ENCODE data around the gene LENG8.

DNA sequence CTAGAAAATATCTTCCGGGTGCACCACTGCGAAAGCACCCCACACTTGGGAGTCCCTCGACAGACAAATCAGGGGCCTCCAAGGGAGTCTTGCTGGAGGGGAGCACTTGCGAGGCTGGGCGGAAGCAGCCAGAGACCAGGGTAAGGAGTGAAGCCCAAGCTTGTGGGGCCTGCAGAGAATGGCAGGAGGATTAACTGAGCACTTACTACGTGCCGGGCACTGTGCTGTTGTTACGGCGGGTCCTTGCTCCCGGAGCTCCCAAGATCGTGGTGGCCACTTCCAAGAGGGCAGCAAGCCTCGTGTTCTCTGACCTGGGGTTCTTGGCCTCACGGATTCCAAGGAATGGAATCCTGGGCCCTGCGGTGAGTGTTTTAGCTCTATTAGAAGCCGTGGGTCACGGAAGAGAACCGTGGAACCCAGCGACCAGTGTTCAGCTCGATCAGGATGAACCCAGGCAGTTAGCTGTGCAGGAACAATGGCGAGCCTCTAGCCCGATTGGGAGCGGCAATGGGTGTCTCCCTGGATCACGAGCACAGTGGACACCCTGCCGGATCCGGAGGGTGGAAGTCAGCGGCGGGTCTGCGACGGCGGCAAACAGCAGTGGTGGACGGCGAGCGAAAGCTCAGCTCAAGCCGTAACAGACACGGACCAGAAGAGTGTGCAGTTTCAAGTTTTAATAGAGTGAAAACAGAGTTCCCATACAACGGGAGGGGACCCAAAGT, 24.2 kb upstream of the LENG8 start:
- TF ChIP-seq ZNF473 (tag by site-specific recombination; IDR thresholded peaks at IDR 0.05): no peak
- TF ChIP-seq, protein P1, sequence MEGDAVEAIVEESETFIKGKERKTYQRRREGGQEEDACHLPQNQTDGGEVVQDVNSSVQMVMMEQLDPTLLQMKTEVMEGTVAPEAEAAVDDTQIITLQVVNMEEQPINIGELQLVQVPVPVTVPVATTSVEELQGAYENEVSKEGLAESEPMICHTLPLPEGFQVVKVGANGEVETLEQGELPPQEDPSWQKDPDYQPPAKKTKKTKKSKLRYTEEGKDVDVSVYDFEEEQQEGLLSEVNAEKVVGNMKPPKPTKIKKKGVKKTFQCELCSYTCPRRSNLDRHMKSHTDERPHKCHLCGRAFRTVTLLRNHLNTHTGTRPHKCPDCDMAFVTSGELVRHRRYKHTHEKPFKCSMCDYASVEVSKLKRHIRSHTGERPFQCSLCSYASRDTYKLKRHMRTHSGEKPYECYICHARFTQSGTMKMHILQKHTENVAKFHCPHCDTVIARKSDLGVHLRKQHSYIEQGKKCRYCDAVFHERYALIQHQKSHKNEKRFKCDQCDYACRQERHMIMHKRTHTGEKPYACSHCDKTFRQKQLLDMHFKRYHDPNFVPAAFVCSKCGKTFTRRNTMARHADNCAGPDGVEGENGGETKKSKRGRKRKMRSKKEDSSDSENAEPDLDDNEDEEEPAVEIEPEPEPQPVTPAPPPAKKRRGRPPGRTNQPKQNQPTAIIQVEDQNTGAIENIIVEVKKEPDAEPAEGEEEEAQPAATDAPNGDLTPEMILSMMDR (tag by site-specific recombination; IDR thresholded peaks at IDR 0.05): no peak
- no peak for TF ChIP-seq TCF7L2 (IDR thresholded peaks at IDR 0.05; ENCODE audit: borderline replicate concordance, low read depth, low read length)
- TF ChIP-seq, protein P2, sequence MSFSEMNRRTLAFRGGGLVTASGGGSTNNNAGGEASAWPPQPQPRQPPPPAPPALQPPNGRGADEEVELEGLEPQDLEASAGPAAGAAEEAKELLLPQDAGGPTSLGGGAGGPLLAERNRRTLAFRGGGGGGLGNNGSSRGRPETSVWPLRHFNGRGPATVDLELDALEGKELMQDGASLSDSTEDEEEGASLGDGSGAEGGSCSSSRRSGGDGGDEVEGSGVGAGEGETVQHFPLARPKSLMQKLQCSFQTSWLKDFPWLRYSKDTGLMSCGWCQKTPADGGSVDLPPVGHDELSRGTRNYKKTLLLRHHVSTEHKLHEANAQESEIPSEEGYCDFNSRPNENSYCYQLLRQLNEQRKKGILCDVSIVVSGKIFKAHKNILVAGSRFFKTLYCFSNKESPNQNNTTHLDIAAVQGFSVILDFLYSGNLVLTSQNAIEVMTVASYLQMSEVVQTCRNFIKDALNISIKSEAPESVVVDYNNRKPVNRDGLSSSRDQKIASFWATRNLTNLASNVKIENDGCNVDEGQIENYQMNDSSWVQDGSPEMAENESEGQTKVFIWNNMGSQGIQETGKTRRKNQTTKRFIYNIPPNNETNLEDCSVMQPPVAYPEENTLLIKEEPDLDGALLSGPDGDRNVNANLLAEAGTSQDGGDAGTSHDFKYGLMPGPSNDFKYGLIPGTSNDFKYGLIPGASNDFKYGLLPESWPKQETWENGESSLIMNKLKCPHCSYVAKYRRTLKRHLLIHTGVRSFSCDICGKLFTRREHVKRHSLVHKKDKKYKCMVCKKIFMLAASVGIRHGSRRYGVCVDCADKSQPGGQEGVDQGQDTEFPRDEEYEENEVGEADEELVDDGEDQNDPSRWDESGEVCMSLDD (tag by site-specific recombination; IDR thresholded peaks at IDR 0.05): no peak
- TF ChIP-seq ZNF16 (tag by site-specific recombination; IDR thresholded peaks at IDR 0.05; ENCODE audit: low read depth): no peak
- TF ChIP-seq ZNF24 (tag by site-specific recombination; IDR thresholded peaks at IDR 0.05): no peak
- TF ChIP-seq, protein P3, sequence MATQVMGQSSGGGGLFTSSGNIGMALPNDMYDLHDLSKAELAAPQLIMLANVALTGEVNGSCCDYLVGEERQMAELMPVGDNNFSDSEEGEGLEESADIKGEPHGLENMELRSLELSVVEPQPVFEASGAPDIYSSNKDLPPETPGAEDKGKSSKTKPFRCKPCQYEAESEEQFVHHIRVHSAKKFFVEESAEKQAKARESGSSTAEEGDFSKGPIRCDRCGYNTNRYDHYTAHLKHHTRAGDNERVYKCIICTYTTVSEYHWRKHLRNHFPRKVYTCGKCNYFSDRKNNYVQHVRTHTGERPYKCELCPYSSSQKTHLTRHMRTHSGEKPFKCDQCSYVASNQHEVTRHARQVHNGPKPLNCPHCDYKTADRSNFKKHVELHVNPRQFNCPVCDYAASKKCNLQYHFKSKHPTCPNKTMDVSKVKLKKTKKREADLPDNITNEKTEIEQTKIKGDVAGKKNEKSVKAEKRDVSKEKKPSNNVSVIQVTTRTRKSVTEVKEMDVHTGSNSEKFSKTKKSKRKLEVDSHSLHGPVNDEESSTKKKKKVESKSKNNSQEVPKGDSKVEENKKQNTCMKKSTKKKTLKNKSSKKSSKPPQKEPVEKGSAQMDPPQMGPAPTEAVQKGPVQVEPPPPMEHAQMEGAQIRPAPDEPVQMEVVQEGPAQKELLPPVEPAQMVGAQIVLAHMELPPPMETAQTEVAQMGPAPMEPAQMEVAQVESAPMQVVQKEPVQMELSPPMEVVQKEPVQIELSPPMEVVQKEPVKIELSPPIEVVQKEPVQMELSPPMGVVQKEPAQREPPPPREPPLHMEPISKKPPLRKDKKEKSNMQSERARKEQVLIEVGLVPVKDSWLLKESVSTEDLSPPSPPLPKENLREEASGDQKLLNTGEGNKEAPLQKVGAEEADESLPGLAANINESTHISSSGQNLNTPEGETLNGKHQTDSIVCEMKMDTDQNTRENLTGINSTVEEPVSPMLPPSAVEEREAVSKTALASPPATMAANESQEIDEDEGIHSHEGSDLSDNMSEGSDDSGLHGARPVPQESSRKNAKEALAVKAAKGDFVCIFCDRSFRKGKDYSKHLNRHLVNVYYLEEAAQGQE (tag by site-specific recombination; IDR thresholded peaks at IDR 0.05): no peak
- TF ChIP-seq ZNF335 (tag by site-specific recombination; conservative IDR thresholded peaks at IDR 0.05): no peak
- no peak for TF ChIP-seq ZNF529 (tag by site-specific recombination; IDR thresholded peaks at IDR 0.05; ENCODE audit: insufficient replicate concordance)

Measured in HEK293 (cell line).